SK-N-SH (cell line): ENCODE data around the gene EDDM13. TPM values are rescaled to one million over a fixed set of nuclear protein-coding genes. Genes with fewer than 3 reads are reported as not detected.

Experiments
- CTCF ChIA-PET: fragments of 300-600, 350-600 bp; formaldehyde crosslinking; extraction: SDS; loops from one replicate; lab custom pipeline; 2021; lab: Yijun Ruan, JAX
- POLR2A ChIA-PET: fragments of 350-600 bp; sonication (Branson Sonifier 250); formaldehyde crosslinking; extraction: SDS; loops from one replicate; lab custom pipeline; 2020; ENCODE audit warnings: antibody characterized with exemption, inconsistent platforms; lab: Yijun Ruan, JAX
- DNase-seq: peaks from one replicate; pipeline ENCODE4 v3.0.0; 2012
- H2AFZ ChIP-seq: fragments of 200-600 bp; sonication (generic); 2 replicates; pipeline ENCODE4 v1.8.1; 2016; ENCODE audit warnings: antibody characterized with exemption, mild to moderate bottlenecking, low read depth
- H3F3A ChIP-seq: fragments of 200-600 bp; sonication (generic); replicated peaks from 2 replicates; pipeline ENCODE3; 2016; ENCODE audit warnings: antibody characterized with exemption, mild to moderate bottlenecking; ENCODE audit not compliant: insufficient read depth
- H3K27ac ChIP-seq, 2 experiments: fragments of 200-500 bp in 1 of 2; fragments of 200-600 bp in 1 of 2; sonication (Bioruptor generic) in 1 of 2; sonication (generic), shearing (Covaris generic) in 1 of 2; 2 replicates each; pipeline versions ENCODE4 v1.5.1 to v1.6.1; 2014 to 2016; ENCODE audit warnings: low read depth in 2 of 2, inconsistent platforms in 1 of 2, low read length in 1 of 2, mild to moderate bottlenecking in 1 of 2, mixed read lengths in 1 of 2
- H3K27me3 ChIP-seq: fragments of 200-600 bp; sonication (generic), shearing (Covaris generic); 2 replicates; pipeline ENCODE4 v1.6.1; 2016; ENCODE audit warnings: mixed run types; ENCODE audit not compliant: insufficient read depth
- H3K36me3 ChIP-seq, 2 experiments: fragments of 200-500 bp in 1 of 2; fragments of 200-600 bp in 1 of 2; sonication (Bioruptor generic) in 1 of 2; sonication (generic) in 1 of 2; replicated peaks in 1 of 2; 2 replicates each; pipeline versions ENCODE3 to v1.5.1; 2014 to 2016; ENCODE audit warnings: low read length in 1 of 2, mild to moderate bottlenecking in 1 of 2; ENCODE audit not compliant: insufficient read depth in 2 of 2, control insufficient read depth in 1 of 2
- H3K4me1 ChIP-seq, 2 experiments: fragments of 200-500 bp in 1 of 2; fragments of 200-600 bp in 1 of 2; sonication (Bioruptor generic) in 1 of 2; sonication (generic), shearing (Covaris generic) in 1 of 2; 2 replicates each; pipeline versions ENCODE4 v1.5.1 to v1.6.1; 2014 to 2016; ENCODE audit warnings: low read depth in 1 of 2, low read length in 1 of 2, mixed run types in 1 of 2; ENCODE audit not compliant: insufficient read depth in 2 of 2, control insufficient read depth in 1 of 2
- H3K4me2 ChIP-seq: fragments of 200-600 bp; sonication (generic), shearing (Covaris generic); 2 replicates; pipeline ENCODE4 v1.6.1; 2017; ENCODE audit warnings: mixed run types
- H3K4me3 ChIP-seq, 2 experiments: fragments of 200-500 bp in 1 of 2; fragments of 200-600 bp in 1 of 2; sonication (Bioruptor generic) in 1 of 2; sonication (generic), shearing (Covaris generic) in 1 of 2; 2 replicates each; pipeline versions ENCODE4 v1.5.1 to v1.8.1; 2014 to 2016; ENCODE audit warnings: low read depth in 2 of 2, inconsistent platforms in 1 of 2, low read length in 1 of 2, mild to moderate bottlenecking in 1 of 2, mixed read lengths in 1 of 2, moderate library complexity in 1 of 2
- H3K79me2 ChIP-seq: fragments of 200-600 bp; sonication (generic); 2 replicates; pipeline ENCODE4 v1.8.1; 2017; ENCODE audit warnings: mild to moderate bottlenecking; ENCODE audit not compliant: insufficient read depth
- H3K9ac ChIP-seq: fragments of 200-600 bp; sonication (generic); 2 replicates; pipeline ENCODE4 v1.6.1; 2017; ENCODE audit warnings: mixed run types
- H3K9me2 ChIP-seq: fragments of 200-600 bp; sonication (generic); 2 replicates; pipeline ENCODE4 v1.6.1; 2017; ENCODE audit warnings: mixed run types
- H3K9me3 ChIP-seq: fragments of 200-600 bp; sonication (generic); 2 replicates; pipeline ENCODE4 v1.6.1; 2017; ENCODE audit warnings: mixed run types, mild to moderate bottlenecking, moderate library complexity
- H4K20me1 ChIP-seq: fragments of 200-600 bp; sonication (generic); 2 replicates; pipeline ENCODE4 v1.6.1; 2017; ENCODE audit warnings: mild to moderate bottlenecking, mixed run types; ENCODE audit not compliant: insufficient read depth
- EZH2phosphoT487 ChIP-seq: fragments of 200-600 bp; sonication (generic); IDR thresholded peaks from 2 replicates; pipeline ENCODE4 v1.6.1; 2017; ENCODE audit warnings: low read depth, mixed run types, mild to moderate bottlenecking, antibody characterized with exemption, moderate library complexity, borderline replicate concordance
- FOSL2 ChIP-seq: IDR thresholded peaks from 2 replicates; pipeline ENCODE4 v1.4.0; 2012; ENCODE audit warnings: low read depth, mild to moderate bottlenecking, moderate library complexity, borderline replicate concordance
- GABPA ChIP-seq: IDR thresholded peaks from 2 replicates; pipeline ENCODE4 v1.4.0; 2012; ENCODE audit warnings: low read depth, mild to moderate bottlenecking
- JUND ChIP-seq: IDR thresholded peaks from 2 replicates; pipeline ENCODE4 v1.4.0; 2012
- MEF2A ChIP-seq: IDR thresholded peaks from 2 replicates; pipeline ENCODE4 v1.4.0; 2012; ENCODE audit warnings: low read depth, borderline replicate concordance
- MXI1 ChIP-seq: IDR thresholded peaks from 2 replicates; pipeline ENCODE4 v1.6.1; 2012; ENCODE audit warnings: mild to moderate bottlenecking, low read depth, low read length, improper control_type of control experiment
- RFX5 ChIP-seq: IDR thresholded peaks from 2 replicates; pipeline ENCODE4 v1.6.1; 2012; ENCODE audit warnings: mild to moderate bottlenecking, improper control_type of control experiment, low read length
- TAF1 ChIP-seq: IDR thresholded peaks from 2 replicates; pipeline ENCODE4 v1.6.1; 2012; ENCODE audit warnings: low read depth, mild to moderate bottlenecking, low read length, moderate library complexity, borderline replicate concordance
- TCF12 ChIP-seq: IDR thresholded peaks from 2 replicates; pipeline ENCODE4 v1.4.0; 2012
- TEAD4 ChIP-seq: IDR thresholded peaks from 2 replicates; pipeline ENCODE4 v1.4.0; 2012; ENCODE audit warnings: mild to moderate bottlenecking, borderline replicate concordance; ENCODE audit not compliant: insufficient read depth
- WGBS: methylation state at CpG from one replicate; pipeline ENCODE4 v1.1.6; 2017; ENCODE audit warnings: low lambda C conversion rate; 5-methylcytosine and 5-hydroxymethylcytosine counted together
- polyA plus RNA-seq, 3 experiments: library from polyadenylated mRNA; depleted of rRNA; stranded (reverse); fragments of >200 nt; gene quantifications; 2 replicates each; pipeline ENCODE4 v1.2.3, GENCODE V29; 2012
- TF ChIP-seq, protein P1 (sequence below): IDR thresholded peaks from 2 replicates; pipeline ENCODE4 v1.4.0; 2012; ENCODE audit warnings: low read depth
- TF ChIP-seq, protein P2 (sequence below): fragments of 150-350 bp; IDR thresholded peaks from 2 replicates; pipeline ENCODE4 v1.6.1; 2017; ENCODE audit warnings: antibody characterized with exemption, low read length, low read depth, borderline replicate concordance
- TF ChIP-seq, protein P3 (sequence below): IDR thresholded peaks from 2 replicates; pipeline ENCODE4 v1.6.1; 2012; ENCODE audit warnings: mild to moderate bottlenecking, low read depth, low read length, moderate library complexity
- TF ChIP-seq, protein P4 (sequence below): fragments of 200-600 bp; sonication (generic); IDR thresholded peaks from 2 replicates; pipeline ENCODE4 v1.6.1; 2017; ENCODE audit warnings: antibody characterized with exemption, mild to moderate bottlenecking, moderate library complexity
- TF ChIP-seq, protein P5 (sequence below): fragments of 150-350 bp; IDR thresholded peaks from 2 replicates; pipeline ENCODE4 v1.6.1; 2016; ENCODE audit warnings: mild to moderate bottlenecking, low read depth, low read length

Gene EDDM13
- polyA plus RNA-seq, 1 of the 3 experiments (the other 2 are of a cell fraction): not detected

DNA sequence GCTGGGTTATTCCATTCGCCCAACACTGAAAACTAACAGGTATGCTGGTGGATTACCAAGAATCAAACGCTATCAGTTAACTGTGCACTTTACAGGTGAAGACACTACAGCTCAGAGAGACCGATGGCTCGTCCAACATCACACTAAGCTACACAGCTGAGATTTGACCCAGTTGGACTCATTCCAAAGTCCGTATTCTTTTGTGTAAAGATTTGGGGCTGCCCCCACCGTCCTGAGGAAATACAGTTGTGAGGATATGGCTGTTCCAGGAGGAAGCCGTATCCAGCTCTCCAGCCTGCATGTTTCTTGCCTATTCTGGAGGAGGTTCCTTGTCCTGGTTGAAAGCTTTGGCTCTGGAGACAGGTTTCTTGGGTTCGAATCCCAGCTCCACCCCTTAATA lies 37.9 kb downstream of the EDDM13 start:
- H3K79me2 ChIP-seq: peaks cover 8% of the 10 kb centered on the region
- H3K36me3 ChIP-seq: peaks cover 25 to 32% of the 10 kb centered on the region in 2 experiments
- TF ChIP-seq JUND (no peak), TCF12 (no peak), FOSL2 (no peak), GABPA (no peak), RFX5 (no peak), TEAD4 (no peak), TAF1 (no peak), MXI1 (no peak), EZH2phosphoT487 (no peak), MEF2A (no peak)
- TF ChIP-seq, protein P1, sequence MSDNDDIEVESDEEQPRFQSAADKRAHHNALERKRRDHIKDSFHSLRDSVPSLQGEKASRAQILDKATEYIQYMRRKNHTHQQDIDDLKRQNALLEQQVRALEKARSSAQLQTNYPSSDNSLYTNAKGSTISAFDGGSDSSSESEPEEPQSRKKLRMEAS: no peak
- TF ChIP-seq, protein P2, sequence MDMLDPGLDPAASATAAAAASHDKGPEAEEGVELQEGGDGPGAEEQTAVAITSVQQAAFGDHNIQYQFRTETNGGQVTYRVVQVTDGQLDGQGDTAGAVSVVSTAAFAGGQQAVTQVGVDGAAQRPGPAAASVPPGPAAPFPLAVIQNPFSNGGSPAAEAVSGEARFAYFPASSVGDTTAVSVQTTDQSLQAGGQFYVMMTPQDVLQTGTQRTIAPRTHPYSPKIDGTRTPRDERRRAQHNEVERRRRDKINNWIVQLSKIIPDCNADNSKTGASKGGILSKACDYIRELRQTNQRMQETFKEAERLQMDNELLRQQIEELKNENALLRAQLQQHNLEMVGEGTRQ: no peak
- TF ChIP-seq, protein P3, sequence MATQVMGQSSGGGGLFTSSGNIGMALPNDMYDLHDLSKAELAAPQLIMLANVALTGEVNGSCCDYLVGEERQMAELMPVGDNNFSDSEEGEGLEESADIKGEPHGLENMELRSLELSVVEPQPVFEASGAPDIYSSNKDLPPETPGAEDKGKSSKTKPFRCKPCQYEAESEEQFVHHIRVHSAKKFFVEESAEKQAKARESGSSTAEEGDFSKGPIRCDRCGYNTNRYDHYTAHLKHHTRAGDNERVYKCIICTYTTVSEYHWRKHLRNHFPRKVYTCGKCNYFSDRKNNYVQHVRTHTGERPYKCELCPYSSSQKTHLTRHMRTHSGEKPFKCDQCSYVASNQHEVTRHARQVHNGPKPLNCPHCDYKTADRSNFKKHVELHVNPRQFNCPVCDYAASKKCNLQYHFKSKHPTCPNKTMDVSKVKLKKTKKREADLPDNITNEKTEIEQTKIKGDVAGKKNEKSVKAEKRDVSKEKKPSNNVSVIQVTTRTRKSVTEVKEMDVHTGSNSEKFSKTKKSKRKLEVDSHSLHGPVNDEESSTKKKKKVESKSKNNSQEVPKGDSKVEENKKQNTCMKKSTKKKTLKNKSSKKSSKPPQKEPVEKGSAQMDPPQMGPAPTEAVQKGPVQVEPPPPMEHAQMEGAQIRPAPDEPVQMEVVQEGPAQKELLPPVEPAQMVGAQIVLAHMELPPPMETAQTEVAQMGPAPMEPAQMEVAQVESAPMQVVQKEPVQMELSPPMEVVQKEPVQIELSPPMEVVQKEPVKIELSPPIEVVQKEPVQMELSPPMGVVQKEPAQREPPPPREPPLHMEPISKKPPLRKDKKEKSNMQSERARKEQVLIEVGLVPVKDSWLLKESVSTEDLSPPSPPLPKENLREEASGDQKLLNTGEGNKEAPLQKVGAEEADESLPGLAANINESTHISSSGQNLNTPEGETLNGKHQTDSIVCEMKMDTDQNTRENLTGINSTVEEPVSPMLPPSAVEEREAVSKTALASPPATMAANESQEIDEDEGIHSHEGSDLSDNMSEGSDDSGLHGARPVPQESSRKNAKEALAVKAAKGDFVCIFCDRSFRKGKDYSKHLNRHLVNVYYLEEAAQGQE: no peak
- TF ChIP-seq, protein P4, sequence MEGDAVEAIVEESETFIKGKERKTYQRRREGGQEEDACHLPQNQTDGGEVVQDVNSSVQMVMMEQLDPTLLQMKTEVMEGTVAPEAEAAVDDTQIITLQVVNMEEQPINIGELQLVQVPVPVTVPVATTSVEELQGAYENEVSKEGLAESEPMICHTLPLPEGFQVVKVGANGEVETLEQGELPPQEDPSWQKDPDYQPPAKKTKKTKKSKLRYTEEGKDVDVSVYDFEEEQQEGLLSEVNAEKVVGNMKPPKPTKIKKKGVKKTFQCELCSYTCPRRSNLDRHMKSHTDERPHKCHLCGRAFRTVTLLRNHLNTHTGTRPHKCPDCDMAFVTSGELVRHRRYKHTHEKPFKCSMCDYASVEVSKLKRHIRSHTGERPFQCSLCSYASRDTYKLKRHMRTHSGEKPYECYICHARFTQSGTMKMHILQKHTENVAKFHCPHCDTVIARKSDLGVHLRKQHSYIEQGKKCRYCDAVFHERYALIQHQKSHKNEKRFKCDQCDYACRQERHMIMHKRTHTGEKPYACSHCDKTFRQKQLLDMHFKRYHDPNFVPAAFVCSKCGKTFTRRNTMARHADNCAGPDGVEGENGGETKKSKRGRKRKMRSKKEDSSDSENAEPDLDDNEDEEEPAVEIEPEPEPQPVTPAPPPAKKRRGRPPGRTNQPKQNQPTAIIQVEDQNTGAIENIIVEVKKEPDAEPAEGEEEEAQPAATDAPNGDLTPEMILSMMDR: no peak
- TF ChIP-seq, protein P5, sequence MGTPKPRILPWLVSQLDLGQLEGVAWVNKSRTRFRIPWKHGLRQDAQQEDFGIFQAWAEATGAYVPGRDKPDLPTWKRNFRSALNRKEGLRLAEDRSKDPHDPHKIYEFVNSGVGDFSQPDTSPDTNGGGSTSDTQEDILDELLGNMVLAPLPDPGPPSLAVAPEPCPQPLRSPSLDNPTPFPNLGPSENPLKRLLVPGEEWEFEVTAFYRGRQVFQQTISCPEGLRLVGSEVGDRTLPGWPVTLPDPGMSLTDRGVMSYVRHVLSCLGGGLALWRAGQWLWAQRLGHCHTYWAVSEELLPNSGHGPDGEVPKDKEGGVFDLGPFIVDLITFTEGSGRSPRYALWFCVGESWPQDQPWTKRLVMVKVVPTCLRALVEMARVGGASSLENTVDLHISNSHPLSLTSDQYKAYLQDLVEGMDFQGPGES: no peak
- H4K20me1 ChIP-seq: no peaks in the 10 kb centered on the region
- no peak overlapping the region for H3K4me3 ChIP-seq
- POLR2A ChIA-PET: interaction anchor here (0.6 kb wide), 1 partner anchor 57 kb away, joined by 4 read pairs; no protein-coding TSS in a partner anchor
- H3K9ac ChIP-seq: no peak overlapping the region
- no peak overlapping the region for H2AFZ ChIP-seq
- H3K9me3 ChIP-seq: no peaks in the 10 kb centered on the region
- WGBS: 97% methylated on average over 8 of the region's 8 CpGs
- peaks cover 4% of the 10 kb centered on the region for H3F3A ChIP-seq
- H3K27ac ChIP-seq: no peak overlapping the region
- CTCF ChIA-PET: interaction anchor here (0.6 to 7.1 kb wide), 12 partner anchors 23 to 577 kb away, joined by 3 to 42 read pairs (median 4); partner anchors contain the start of gene EDDM13
- no peaks in the 10 kb centered on the region for H3K9me2 ChIP-seq
- peaks cover 0 to 5% of the 10 kb centered on the region in 2 experiments; a peak in 2 of 4 replicates for H3K4me1 ChIP-seq
- no peaks in the 10 kb centered on the region for H3K27me3 ChIP-seq
- no peak for DNase-seq
- H3K4me2 ChIP-seq: no peak overlapping the region
